Vagina (tissue), 2 donors: ENCODE data around the gene ADAP1.

Source experiments
- CTCF ChIP-seq, 3 experiments: fragments of 450-650 bp in 2 of 3; fragments of 200-600 bp in 1 of 3; sonication (generic) in 1 of 3; IDR thresholded peaks; one replicate each; pipeline ENCODE4 v1.5.1; 2017 to 2019; ENCODE audit warnings: antibody characterized with exemption in 3 of 3, mild to moderate bottlenecking in 2 of 3, moderate library complexity in 2 of 3
- POLR2AphosphoS5 ChIP-seq, 2 donors: sonication (generic); formaldehyde crosslinking; IDR thresholded peaks; one replicate each; pipeline ENCODE4 v1.9.0; 2017; ENCODE audit warnings: antibody characterized with exemption in 2 of 2, mild to moderate bottlenecking in 2 of 2, low read depth in 1 of 2; ENCODE audit not compliant: insufficient read depth in 1 of 2

- TF ChIP-seq CTCF (IDR thresholded peaks at IDR 0.05) (no peak), POLR2AphosphoS5 (IDR thresholded peaks at IDR 0.05; ENCODE audit: insufficient read depth in 1 of 2, low read depth in 1 of 2) (no peak)
Measured at GRCh38 chr7:857661-858060, 96.8 kb downstream of the ADAP1 start.
